ENCODE data around the gene TNFRSF1A. TPM values are rescaled to one million over a fixed set of nuclear protein-coding genes. Genes with fewer than 3 reads are reported as not detected.

TNFRSF1A gene
- total RNA-seq, 4 donors from 2014 or later: 279 to 689 (median 317) TPM

DNA sequence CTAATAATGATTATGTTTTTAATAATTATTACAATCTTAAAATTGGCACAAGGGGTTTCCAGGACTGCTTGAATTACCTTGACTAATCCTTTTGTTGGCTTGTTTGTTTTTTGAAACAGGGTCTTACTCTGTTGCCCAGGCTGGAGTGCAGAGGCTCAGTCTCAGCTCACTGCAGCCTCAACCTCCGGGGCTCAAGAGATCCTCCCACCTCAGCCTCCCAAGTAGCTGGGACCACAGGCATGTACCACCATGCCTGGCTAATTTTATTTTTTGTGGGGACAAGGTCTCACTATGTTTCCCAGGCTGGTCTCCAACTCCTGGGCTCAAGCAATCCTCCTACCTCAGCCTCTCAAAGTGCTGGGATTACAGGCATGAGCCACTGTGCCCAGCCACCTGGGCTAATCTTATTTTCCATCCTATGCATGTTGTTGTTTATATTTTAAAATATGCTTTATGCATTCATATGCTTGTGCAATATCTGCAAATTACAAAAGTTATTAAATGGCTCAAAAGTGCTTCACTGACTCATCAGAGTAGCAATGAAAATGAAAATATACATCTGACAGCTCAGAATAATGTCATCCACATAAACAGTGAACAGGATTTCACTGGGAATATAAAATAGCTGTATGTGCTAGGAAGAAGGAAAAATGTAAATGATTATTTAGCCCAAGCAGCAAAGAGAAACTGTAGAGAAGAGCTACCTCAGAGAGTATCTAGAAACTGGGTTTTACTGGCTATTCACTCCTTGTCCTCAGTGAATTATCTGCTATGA is 56.2 kb downstream of the TNFRSF1A start:
- ATAC-seq (ENCODE audit: low FRiP score): no peak
- DNase-seq (ENCODE audit: low spot score): no peak
- TF ChIP-seq, protein P1, sequence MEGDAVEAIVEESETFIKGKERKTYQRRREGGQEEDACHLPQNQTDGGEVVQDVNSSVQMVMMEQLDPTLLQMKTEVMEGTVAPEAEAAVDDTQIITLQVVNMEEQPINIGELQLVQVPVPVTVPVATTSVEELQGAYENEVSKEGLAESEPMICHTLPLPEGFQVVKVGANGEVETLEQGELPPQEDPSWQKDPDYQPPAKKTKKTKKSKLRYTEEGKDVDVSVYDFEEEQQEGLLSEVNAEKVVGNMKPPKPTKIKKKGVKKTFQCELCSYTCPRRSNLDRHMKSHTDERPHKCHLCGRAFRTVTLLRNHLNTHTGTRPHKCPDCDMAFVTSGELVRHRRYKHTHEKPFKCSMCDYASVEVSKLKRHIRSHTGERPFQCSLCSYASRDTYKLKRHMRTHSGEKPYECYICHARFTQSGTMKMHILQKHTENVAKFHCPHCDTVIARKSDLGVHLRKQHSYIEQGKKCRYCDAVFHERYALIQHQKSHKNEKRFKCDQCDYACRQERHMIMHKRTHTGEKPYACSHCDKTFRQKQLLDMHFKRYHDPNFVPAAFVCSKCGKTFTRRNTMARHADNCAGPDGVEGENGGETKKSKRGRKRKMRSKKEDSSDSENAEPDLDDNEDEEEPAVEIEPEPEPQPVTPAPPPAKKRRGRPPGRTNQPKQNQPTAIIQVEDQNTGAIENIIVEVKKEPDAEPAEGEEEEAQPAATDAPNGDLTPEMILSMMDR (IDR thresholded peaks at IDR 0.05): no peak

GRCh38 chr12:6285063-6285477 is 56.8 kb downstream of the TNFRSF1A start:
- TF ChIP-seq, protein P1 (IDR thresholded peaks at IDR 0.05): peak in 1 of 3 donors; percentile 72
- peak; percentile 67 for ATAC-seq (ENCODE audit: low FRiP score)

GRCh38 chr12:6284273-6284672 is 57.6 kb downstream of the TNFRSF1A start:
- TF ChIP-seq, protein P1 (IDR thresholded peaks at IDR 0.05): no peak

More at GRCh38 chr12:6285063-6285477, 56.8 kb downstream of the TNFRSF1A start:
- DNase-seq (ENCODE audit: low spot score): no peak

DNA sequence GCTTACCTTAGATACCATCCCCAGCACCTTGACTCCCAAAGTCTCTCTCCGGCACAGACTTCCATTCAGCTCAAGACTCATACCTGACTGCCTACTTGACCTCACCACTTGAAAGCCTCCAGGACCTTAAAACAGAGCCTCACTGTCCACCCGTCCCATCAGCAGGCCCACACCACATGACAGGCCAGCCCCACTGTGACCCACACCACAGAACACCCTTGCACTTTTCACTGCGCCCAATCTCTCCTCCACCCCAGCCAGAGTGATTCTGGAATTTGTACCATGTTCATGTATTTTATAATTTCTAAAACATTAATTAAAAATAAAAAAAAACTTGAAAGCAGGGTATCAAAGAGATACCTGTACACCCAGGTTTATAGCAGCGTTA is 59.4 kb downstream of the TNFRSF1A start:
- ATAC-seq (ENCODE audit: low FRiP score) (no peak), DNase-seq (ENCODE audit: low spot score) (no peak)
- TF ChIP-seq, protein P1 (IDR thresholded peaks at IDR 0.05): no peak

More at GRCh38 chr12:6284273-6284672, 57.6 kb downstream of the TNFRSF1A start:
- ATAC-seq (ENCODE audit: low FRiP score): no peak
- no peak for DNase-seq (ENCODE audit: low spot score)

DNA sequence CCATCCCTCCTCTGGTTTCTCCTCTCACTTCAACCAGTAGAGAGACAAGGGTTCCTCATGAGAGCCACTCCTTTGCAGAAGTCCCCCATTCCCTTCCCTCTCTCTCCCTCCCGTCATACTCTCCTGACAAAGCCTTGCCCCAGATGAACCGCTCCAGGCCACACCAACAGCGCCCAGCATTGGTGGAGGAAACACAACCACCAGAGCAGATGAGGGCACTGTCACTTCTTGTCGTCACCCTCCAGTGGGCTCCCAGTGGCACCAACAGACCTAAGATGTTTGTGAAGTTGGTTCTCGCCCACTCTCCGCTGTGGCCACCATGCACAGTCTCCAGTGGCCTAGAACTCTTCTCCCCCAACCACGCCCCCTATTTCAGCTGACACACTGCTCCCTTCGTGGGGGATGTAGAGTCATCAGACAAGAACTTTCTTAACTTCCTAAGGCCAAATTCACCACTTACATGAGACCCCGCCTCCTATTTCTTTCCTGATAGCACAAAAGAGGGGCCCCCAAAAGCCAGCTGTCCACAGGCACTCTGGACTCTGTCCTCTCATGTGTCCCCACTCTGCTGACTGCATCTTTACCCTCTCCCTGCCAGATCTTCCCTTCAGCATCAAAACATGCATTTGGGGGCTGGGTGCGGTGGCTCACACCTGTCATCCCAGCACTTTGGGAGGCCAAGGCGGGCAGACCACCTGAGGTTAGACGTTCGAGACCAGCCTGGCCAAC is 60.6 kb downstream of the TNFRSF1A start:
- TF ChIP-seq, protein P1 (IDR thresholded peaks at IDR 0.05): no peak
- no peak for DNase-seq (ENCODE audit: low spot score)
- no peak for ATAC-seq (ENCODE audit: low FRiP score)

DNA sequence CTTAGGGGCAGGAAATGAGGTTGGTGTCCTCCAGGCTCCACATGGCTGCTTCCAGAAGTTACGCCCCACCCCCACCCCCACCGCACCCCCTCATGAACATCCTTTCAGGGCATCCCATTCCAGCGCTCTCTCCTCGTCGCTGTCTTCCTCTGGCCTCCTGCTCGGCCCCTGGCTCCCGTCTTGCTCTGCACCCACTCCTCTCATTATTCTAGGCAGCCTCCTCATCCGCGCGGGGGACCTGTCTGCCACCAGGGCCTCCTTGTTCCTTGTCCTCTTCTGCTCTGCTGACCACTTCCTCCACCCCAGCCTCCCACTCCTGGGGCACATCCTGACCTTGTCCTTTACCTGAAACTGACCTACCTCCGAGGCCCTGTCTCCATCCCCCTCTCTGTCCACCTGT is 61.2 kb downstream of the TNFRSF1A start:
- DNase-seq (ENCODE audit: low spot score): no peak
- TF ChIP-seq, protein P1 (IDR thresholded peaks at IDR 0.05): no peak
- no peak for ATAC-seq (ENCODE audit: low FRiP score)
